ENCODE data around the gene PLXND1. TPM values are rescaled to one million over a fixed set of nuclear protein-coding genes. Genes with fewer than 3 reads are reported as not detected.

The PLXND1 gene
- total and polyA plus RNA-seq, 12 donors: 41.2 to 370 (median 138) TPM

DNA sequence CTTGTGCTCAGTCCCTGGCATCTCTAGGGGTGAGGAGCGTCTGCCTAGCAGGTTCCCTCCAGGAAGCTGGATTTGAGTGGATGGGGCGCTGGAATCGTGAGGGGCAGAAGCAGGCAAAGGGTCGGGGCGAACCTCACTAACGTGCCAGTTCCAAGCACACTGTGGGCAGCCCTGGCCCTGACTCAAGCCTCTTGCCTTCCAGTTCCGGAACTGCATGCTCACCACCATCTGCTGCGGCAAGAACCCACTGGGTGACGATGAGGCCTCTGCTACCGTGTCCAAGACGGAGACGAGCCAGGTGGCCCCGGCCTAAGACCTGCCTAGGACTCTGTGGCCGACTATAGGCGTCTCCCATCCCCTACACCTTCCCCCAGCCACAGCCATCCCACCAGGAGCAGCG is 73.1 kb downstream of the PLXND1 start:
- WGBS, 4 donors: 89 to 94% (median 90%) methylated on average over 14 to 16 of the region's 16 CpGs
- no peaks in the 10 kb centered on the region for H3K27me3 ChIP-seq
- TF ChIP-seq, protein P1, sequence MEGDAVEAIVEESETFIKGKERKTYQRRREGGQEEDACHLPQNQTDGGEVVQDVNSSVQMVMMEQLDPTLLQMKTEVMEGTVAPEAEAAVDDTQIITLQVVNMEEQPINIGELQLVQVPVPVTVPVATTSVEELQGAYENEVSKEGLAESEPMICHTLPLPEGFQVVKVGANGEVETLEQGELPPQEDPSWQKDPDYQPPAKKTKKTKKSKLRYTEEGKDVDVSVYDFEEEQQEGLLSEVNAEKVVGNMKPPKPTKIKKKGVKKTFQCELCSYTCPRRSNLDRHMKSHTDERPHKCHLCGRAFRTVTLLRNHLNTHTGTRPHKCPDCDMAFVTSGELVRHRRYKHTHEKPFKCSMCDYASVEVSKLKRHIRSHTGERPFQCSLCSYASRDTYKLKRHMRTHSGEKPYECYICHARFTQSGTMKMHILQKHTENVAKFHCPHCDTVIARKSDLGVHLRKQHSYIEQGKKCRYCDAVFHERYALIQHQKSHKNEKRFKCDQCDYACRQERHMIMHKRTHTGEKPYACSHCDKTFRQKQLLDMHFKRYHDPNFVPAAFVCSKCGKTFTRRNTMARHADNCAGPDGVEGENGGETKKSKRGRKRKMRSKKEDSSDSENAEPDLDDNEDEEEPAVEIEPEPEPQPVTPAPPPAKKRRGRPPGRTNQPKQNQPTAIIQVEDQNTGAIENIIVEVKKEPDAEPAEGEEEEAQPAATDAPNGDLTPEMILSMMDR (IDR thresholded peaks at IDR 0.05): no peak
- TF ChIP-seq POLR2A (IDR thresholded peaks at IDR 0.05): no peak

DNA sequence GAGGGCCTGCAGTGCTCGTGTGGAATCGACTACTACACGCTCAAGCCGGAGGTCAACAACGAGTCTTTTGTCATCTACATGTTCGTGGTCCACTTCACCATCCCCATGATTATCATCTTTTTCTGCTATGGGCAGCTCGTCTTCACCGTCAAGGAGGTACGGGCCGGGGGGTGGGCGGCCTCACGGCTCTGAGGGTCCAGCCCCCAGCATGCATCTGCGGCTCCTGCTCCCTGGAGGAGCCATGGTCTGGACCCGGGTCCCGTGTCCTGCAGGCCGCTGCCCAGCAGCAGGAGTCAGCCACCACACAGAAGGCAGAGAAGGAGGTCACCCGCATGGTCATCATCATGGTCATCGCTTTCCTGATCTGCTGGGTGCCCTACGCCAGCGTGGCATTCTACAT is 74.2 kb downstream of the PLXND1 start:
- intact Hi-C loops (cut with DNase I): no loop called here
- TF ChIP-seq, protein P1 (IDR thresholded peaks at IDR 0.05): no peak
- no peak for TF ChIP-seq POLR2A (IDR thresholded peaks at IDR 0.05)
- Histone ChIP-seq H3K9me3 (replicated peaks in 1 of 3) (no peaks in the 10 kb centered on the region), H3K27me3 (no peaks in the 10 kb centered on the region), H3K4me3 (no peak overlapping the region), H3K27ac (no peak overlapping the region), H3K4me1 (replicated peaks in 1 of 2) (peaks cover 0 to 5% of the 10 kb centered on the region in 2 donors), H3K36me3 (replicated peaks in 1 of 2) (no peaks in the 10 kb centered on the region)
- WGBS, 4 donors: 96% methylated on average over 13 to 20 of the region's 20 CpGs
- DNase-seq: no peak

More for the DNA sequence above, 73.1 kb downstream of the PLXND1 start:
- intact Hi-C loops (cut with DNase I): no loop called here
- no peak for DNase-seq
- Histone ChIP-seq H3K27ac (no peak overlapping the region), H3K9me3 (replicated peaks in 1 of 3) (no peaks in the 10 kb centered on the region), H3K4me1 (replicated peaks in 1 of 2) (peaks cover 0 to 5% of the 10 kb centered on the region in 2 donors), H3K36me3 (replicated peaks in 1 of 2) (no peaks in the 10 kb centered on the region), H3K4me3 (no peak overlapping the region)

DNA sequence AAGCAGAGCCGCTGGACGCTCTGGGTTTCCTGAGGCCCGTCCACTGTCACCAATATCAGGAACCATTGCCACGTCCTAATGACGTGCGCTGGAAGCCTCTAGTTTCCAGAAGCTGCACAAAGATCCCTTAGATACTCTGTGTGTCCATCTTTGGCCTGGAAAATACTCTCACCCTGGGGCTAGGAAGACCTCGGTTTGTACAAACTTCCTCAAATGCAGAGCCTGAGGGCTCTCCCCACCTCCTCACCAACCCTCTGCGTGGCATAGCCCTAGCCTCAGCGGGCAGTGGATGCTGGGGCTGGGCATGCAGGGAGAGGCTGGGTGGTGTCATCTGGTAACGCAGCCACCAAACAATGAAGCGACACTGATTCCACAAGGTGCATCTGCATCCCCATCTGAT is 74.8 kb downstream of the PLXND1 start:
- no peak for TF ChIP-seq POLR2A (IDR thresholded peaks at IDR 0.05)
- intact Hi-C loops (cut with DNase I): no loop called here
- Histone ChIP-seq H3K9me3 (replicated peaks in 1 of 3) (no peaks in the 10 kb centered on the region), H3K4me3 (no peak overlapping the region), H3K36me3 (replicated peaks in 1 of 2) (no peaks in the 10 kb centered on the region), H3K27ac (no peak overlapping the region), H3K4me1 (replicated peaks in 1 of 2) (peaks cover 0 to 5% of the 10 kb centered on the region in 2 donors), H3K27me3 (no peaks in the 10 kb centered on the region)
- 87 to 95% (median 92%) methylated on average over 11 of the region's 11 CpGs for WGBS, 4 donors
- no peak for DNase-seq

DNA sequence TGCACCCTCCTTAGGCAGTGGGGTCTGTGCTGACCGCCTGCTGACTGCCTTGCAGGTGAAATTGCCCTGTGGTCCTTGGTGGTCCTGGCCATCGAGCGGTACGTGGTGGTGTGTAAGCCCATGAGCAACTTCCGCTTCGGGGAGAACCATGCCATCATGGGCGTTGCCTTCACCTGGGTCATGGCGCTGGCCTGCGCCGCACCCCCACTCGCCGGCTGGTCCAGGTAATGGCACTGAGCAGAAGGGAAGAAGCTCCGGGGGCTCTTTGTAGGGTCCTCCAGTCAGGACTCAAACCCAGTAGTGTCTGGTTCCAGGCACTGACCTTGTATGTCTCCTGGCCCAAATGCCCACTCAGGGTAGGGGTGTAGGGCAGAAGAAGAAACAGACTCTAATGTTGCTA is 75.7 kb downstream of the PLXND1 start:
- intact Hi-C loops (cut with DNase I): no loop called here
- Histone ChIP-seq H3K27me3 (no peaks in the 10 kb centered on the region), H3K9me3 (replicated peaks in 1 of 3) (no peaks in the 10 kb centered on the region), H3K4me3 (no peak overlapping the region), H3K4me1 (replicated peaks in 1 of 2) (peaks cover 0 to 5% of the 10 kb centered on the region in 2 donors), H3K36me3 (replicated peaks in 1 of 2) (no peaks in the 10 kb centered on the region), H3K27ac (no peak overlapping the region)
- WGBS, 4 donors: 94 to 100% (median 95%) methylated on average over 5 to 13 of the region's 13 CpGs
- no peak for TF ChIP-seq POLR2A (IDR thresholded peaks at IDR 0.05)
- TF ChIP-seq, protein P1 (IDR thresholded peaks at IDR 0.05): no peak
- no peak for DNase-seq

DNA sequence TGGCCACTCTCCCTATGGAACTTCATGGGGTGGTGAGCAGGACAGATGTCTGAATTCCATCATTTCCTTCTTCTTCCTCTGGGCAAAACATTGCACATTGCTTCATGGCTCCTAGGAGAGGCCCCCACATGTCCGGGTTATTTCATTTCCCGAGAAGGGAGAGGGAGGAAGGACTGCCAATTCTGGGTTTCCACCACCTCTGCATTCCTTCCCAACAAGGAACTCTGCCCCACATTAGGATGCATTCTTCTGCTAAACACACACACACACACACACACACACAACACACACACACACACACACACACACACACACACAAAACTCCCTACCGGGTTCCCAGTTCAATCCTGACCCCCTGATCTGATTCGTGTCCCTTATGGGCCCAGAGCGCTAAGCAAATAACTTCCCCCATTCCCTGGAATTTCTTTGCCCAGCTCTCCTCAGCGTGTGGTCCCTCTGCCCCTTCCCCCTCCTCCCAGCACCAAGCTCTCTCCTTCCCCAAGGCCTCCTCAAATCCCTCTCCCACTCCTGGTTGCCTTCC is 76.2 kb downstream of the PLXND1 start:
- intact Hi-C loops (cut with DNase I): no loop called here

More for the DNA sequence above, 76.2 kb downstream of the PLXND1 start:
- no peak for DNase-seq
- no peak for TF ChIP-seq POLR2A (IDR thresholded peaks at IDR 0.05)
- TF ChIP-seq, protein P1 (IDR thresholded peaks at IDR 0.05): no peak
- WGBS, 4 donors: 51 to 61% (median 55%) methylated on average over 6 of the region's 6 CpGs
- Histone ChIP-seq H3K36me3 (replicated peaks in 1 of 2) (no peaks in the 10 kb centered on the region), H3K27ac (no peak overlapping the region), H3K9me3 (replicated peaks in 1 of 3) (no peaks in the 10 kb centered on the region), H3K27me3 (no peaks in the 10 kb centered on the region), H3K4me1 (replicated peaks in 1 of 2) (peaks cover 0 to 5% of the 10 kb centered on the region in 2 donors), H3K4me3 (no peak overlapping the region)

Measured in adrenal gland (tissue), 12 donors.